ES-I3 (cell line): Measurements from ENCODE around the gene TBC1D9B.

Experiments
- H3K36me3 ChIP-seq: 2 replicates; pipeline ENCODE4 v1.6.1; 2013; ENCODE audit warnings: mild to moderate bottlenecking, low read length, control low read depth, moderate library complexity; ENCODE audit not compliant: insufficient read depth
- H3K4me1 ChIP-seq: 2 replicates; pipeline ENCODE4 v1.6.1; 2013; ENCODE audit warnings: mild to moderate bottlenecking, control low read depth, low read length; ENCODE audit not compliant: insufficient read depth
- H3K9ac ChIP-seq: 2 replicates; pipeline ENCODE4 v1.6.1; 2013; ENCODE audit warnings: low read depth, mild to moderate bottlenecking, low read length, moderate library complexity
- H3K9me3 ChIP-seq: 2 replicates; pipeline ENCODE4 v1.6.1; 2013; ENCODE audit warnings: mild to moderate bottlenecking, low read length, moderate library complexity; ENCODE audit not compliant: control insufficient read depth, insufficient read depth

Gene TBC1D9B

GRCh38 chr5:179885491-179886090, 22.1 kb downstream of the TBC1D9B start:
- Histone ChIP-seq H3K9ac (no peak overlapping the region), H3K36me3 (peaks cover 22% of the 10 kb centered on the region), H3K9me3 (peaks cover 23% of the 10 kb centered on the region; the same call in 1 of the 2 replicates)

GRCh38 chr5:179883163-179883562, 24.5 kb downstream of the TBC1D9B start:
- Histone ChIP-seq H3K9ac (no peak overlapping the region), H3K36me3 (peaks cover 22% of the 10 kb centered on the region), H3K9me3 (peaks cover 23% of the 10 kb centered on the region; the same call in 1 of the 2 replicates), H3K4me1 (no peaks in the 10 kb centered on the region)

More at GRCh38 chr5:179885491-179886090, 22.1 kb downstream of the TBC1D9B start:
- no peaks in the 10 kb centered on the region for H3K4me1 ChIP-seq

GRCh38 chr5:179882338-179882737, 25.4 kb downstream of the TBC1D9B start:
- Histone ChIP-seq H3K36me3 (peaks cover 19% of the 10 kb centered on the region), H3K9me3 (peaks cover 23% of the 10 kb centered on the region; the same call in 1 of the 2 replicates), H3K4me1 (no peaks in the 10 kb centered on the region), H3K9ac (no peak overlapping the region)

GRCh38 chr5:179880848-179881590, 26.7 kb downstream of the TBC1D9B start:
- H3K36me3 ChIP-seq, result peaks cover 19% of the 10 kb centered on the region
- peaks cover 23% of the 10 kb centered on the region; the same call in 1 of the 2 replicates for H3K9me3 ChIP-seq
- no peaks in the 10 kb centered on the region for H3K4me1 ChIP-seq
- no peak overlapping the region for H3K9ac ChIP-seq

DNA sequence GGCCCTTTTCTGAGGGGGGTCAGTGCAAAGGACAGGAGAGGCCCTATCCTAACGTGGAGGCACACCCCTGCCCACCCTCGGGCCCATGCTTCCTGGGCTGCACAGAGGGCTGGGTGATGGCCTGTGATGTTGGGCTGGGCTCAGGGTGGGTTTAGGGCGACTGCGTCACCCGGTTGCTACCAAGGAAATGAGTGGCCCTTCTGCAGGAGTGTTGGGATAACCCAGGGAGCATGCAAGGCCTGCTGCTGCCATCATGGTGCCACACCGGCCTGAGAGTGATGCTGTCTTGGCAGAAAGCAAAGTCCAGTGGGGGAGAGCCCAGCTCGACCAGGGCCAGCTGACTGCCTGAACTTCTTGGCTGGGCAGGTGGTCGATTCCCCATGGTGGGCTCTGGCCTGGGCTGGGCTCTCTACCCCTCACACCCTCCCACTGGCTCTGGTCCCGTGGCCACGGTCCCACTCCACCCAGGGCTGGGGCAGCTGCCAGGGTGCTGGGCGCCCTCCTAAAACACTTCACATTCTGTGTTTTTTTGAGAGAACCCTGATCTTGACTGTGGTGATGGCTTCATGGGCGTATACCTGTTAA, 27.5 kb downstream of the TBC1D9B start:
- Histone ChIP-seq H3K9ac (no peak overlapping the region), H3K4me1 (no peaks in the 10 kb centered on the region), H3K36me3 (peaks cover 19% of the 10 kb centered on the region), H3K9me3 (peaks cover 23% of the 10 kb centered on the region; the same call in 1 of the 2 replicates)

DNA sequence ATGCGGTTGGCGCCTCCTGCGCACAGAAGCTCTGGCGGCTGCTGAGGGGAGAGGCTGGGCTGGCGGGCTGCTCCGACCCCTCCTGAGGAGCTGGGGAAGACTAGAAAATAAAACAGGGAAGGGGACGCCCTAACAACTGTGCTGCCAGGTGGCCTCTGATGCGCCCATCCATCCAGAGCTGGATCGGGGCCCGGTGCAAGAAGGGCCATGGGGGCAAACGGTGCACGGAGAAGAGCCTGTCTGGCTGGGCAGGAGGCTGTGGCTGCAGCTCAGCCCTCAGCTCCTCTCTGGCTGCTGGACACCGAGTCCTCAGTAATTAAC, 28.0 kb downstream of the TBC1D9B start:
- Histone ChIP-seq H3K9ac (no peak overlapping the region), H3K36me3 (peaks cover 15% of the 10 kb centered on the region), H3K9me3 (peaks cover 20% of the 10 kb centered on the region; the same call in 1 of the 2 replicates), H3K4me1 (no peaks in the 10 kb centered on the region)

- no peak overlapping the region for H3K9ac ChIP-seq
- peaks cover 16% of the 10 kb centered on the region; the same call in 1 of the 2 replicates for H3K9me3 ChIP-seq
- no peaks in the 10 kb centered on the region for H3K4me1 ChIP-seq
- H3K36me3 ChIP-seq, result peaks cover 11% of the 10 kb centered on the region
These were observed 28.6 kb downstream of the TBC1D9B start for GRCh38 chr5:179879003-179879689.

- H3K9ac ChIP-seq, result no peak overlapping the region
- H3K36me3 ChIP-seq, result peaks cover 4% of the 10 kb centered on the region
- peaks cover 9% of the 10 kb centered on the region; the same call in 1 of the 2 replicates for H3K9me3 ChIP-seq
- H3K4me1 ChIP-seq, result no peaks in the 10 kb centered on the region
These were observed 29.3 kb downstream of the TBC1D9B start for GRCh38 chr5:179878222-179879002.

- no peak overlapping the region for H3K9ac ChIP-seq
- no peaks in the 10 kb centered on the region for H3K9me3 ChIP-seq
- peaks cover 4% of the 10 kb centered on the region for H3K36me3 ChIP-seq
- no peaks in the 10 kb centered on the region for H3K4me1 ChIP-seq
These were observed 31.1 kb downstream of the TBC1D9B start for GRCh38 chr5:179876610-179876952.

- H3K36me3 ChIP-seq, result peaks cover 4% of the 10 kb centered on the region
- no peaks in the 10 kb centered on the region for H3K9me3 ChIP-seq
- no peaks in the 10 kb centered on the region for H3K4me1 ChIP-seq
- no peak overlapping the region for H3K9ac ChIP-seq
These were observed 31.7 kb downstream of the TBC1D9B start for GRCh38 chr5:179875741-179876609.

GRCh38 chr5:179874536-179875292, 33.0 kb downstream of the TBC1D9B start:
- Histone ChIP-seq H3K9ac (no peak overlapping the region), H3K4me1 (no peaks in the 10 kb centered on the region), H3K9me3 (no peaks in the 10 kb centered on the region), H3K36me3 (peaks cover 4% of the 10 kb centered on the region)

- no peaks in the 10 kb centered on the region for H3K9me3 ChIP-seq
- no peaks in the 10 kb centered on the region for H3K4me1 ChIP-seq
- H3K9ac ChIP-seq, result no peak overlapping the region
- H3K36me3 ChIP-seq, result peaks cover 4% of the 10 kb centered on the region
These were observed 33.6 kb downstream of the TBC1D9B start for GRCh38 chr5:179874136-179874535.
